Fibroblast of skin of abdomen (primary cell): ENCODE data around the gene RRH.

Experiments used
- DNase-seq: peaks from one replicate; pipeline ENCODE4 v3.0.0-alpha.2; 2013

The RRH gene

GRCh38 chr4:109890076-109890475, 62.3 kb downstream of the RRH start:
- no peak for DNase-seq
